GM18505 (cell line): ENCODE data around the gene TBC1D2.

Experiments used
- ATAC-seq: cut with Tn5 transposase; IDR thresholded peaks from one replicate; pipeline ENCODE4 v1.9.1; 2021; ENCODE audit not compliant: unreplicated experiment
- POLR2A ChIP-seq: IDR thresholded peaks from 4 replicates; pipeline ENCODE4 v1.6.1; 2011; ENCODE audit warnings: borderline replicate concordance; ENCODE audit not compliant: insufficient read depth, insufficient read length; ENCODE audit errors: extremely low read depth

Gene TBC1D2

DNA sequence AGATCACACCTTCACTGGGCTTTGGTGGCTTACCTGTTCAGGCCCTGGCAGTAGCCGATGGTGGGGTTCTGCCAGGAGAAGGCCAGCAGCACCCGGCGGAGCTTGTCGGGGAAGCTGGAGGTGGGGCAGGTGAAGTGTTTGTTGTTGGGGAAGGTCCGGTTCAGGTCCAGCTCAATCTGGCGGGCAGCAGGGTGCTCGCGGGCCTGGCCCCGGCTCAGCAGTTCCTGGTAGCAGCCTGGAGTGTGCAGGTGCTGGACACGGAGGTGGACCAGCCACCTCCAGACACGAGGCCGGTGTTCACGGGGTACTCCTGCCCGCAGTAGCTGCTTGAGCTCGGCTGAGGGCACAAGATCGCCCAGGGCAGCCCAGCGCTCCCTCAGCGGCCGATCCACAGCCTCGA, 46.8 kb downstream of the TBC1D2 start:
- no peak for TF ChIP-seq POLR2A
- ATAC-seq: no peak

- no peak for TF ChIP-seq POLR2A
- no peak for ATAC-seq
Measured at GRCh38 chr9:98207606-98208005, 47.8 kb downstream of the TBC1D2 start.

GRCh38 chr9:98206754-98207153, 48.7 kb downstream of the TBC1D2 start:
- TF ChIP-seq POLR2A: no peak
- no peak for ATAC-seq

GRCh38 chr9:98204692-98205091, 50.8 kb downstream of the TBC1D2 start:
- TF ChIP-seq POLR2A: no peak
- ATAC-seq: no peak

GRCh38 chr9:98203153-98203552, 52.3 kb downstream of the TBC1D2 start:
- no peak for TF ChIP-seq POLR2A
- ATAC-seq: no peak

DNA sequence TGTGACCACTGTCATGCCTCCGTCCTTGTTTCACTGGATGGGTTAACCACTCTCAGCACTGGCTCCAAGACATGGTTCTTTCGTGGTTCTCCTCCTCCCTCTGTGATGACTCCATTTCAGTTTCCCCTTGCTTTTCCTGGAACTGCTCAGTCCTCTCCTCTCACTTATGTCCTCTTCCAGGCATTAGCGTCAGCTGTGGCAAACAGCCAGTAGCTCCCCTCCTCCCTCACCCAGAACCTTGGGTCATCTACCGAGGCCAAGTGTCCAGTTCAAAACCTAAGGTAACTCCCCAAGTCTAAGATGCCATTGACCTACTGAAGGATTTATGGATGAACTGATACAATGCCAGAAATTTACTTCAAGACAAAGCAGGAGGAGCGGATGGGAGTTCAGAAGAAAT, 53.2 kb downstream of the TBC1D2 start:
- TF ChIP-seq POLR2A: no peak
- no peak for ATAC-seq

GRCh38 chr9:98201749-98202148, 53.7 kb downstream of the TBC1D2 start:
- no peak for ATAC-seq
- TF ChIP-seq POLR2A: no peak

GRCh38 chr9:98201102-98201501, 54.3 kb downstream of the TBC1D2 start:
- ATAC-seq: no peak
- no peak for TF ChIP-seq POLR2A

DNA sequence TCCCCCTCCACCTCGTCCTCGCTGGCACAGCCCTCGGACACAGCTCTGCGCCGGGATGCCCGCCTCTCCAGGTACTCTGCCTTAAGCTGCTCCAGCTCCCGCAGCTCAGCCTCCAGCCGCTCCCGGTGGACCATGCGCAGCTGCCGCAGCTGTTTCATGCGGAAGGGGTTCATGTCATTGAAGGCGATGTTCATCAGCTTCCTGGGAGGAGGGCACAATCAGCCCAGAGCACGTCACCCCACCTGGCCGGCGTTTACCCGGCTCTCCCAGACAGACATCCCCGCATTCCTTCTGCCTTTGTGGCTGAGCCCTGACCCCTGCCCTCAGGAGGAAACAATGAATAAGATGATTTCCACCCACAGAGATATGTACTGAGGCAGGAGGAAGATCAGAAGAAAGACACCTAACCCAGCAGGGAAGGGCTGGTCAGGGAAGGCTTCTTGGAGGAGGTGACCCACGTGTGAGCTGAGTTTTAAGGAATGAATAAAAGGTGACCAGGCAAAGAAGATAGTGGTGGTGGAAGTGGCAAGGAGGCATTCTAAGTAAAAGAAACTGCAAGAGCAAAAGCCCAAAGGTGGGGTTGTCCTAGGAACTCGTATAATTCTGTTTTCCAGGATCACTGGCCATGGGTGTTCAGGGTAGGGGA, 55.9 kb downstream of the TBC1D2 start:
- ATAC-seq: no peak
- TF ChIP-seq POLR2A: no peak

DNA sequence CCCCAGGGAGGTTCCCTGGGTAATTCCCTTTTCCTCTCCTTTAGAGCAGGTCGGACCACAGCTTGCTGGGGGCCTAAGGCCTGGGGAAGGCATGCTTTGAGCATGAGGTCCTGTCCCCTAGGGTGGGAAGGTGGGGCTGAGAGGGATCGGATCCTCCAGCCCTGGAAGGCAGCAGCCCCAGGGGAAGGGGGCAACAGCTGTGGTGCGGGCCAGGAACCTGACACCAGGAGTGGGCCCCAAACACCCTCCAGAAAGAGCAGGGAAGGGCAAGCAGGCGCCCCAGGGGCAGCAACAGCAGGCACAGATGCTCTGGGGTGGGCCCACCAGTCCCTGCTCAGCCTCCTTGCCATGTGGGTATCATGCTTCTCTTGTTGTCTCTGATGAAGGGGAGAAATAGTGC, 59.8 kb downstream of the TBC1D2 start:
- ATAC-seq: no peak
- TF ChIP-seq POLR2A: no peak

DNA sequence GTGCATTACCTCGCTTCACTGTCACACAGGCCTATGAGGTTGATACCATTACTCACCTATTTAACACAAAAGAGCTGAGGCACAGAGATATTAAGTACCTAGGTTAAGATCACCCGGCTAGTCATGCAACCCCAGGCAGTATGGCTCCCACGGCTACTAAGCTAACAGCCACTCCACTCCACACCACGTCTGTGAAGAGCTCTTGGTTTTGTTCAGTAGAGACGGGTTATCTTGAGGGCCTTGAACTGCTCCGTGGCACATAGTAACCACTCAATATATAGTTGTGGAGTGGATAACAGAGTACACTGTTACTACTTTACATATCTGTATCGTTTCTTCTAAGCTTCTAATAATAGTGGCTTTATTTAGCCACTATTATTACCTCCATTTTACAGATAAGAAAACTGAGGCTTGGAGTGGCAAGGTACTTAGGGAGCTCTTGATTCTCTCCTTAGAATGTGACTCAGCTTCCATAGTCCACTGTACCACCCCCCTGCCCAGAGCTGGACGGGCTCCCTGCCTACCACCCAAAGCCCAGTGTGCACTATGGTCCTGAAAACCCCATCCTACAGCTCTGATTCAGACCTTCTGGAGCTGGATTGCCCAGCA, 62.0 kb downstream of the TBC1D2 start:
- ATAC-seq: no peak
- TF ChIP-seq POLR2A: no peak

- no peak for TF ChIP-seq POLR2A
- peak; percentile 53 for ATAC-seq
Measured at GRCh38 chr9:98192503-98193335, 62.7 kb downstream of the TBC1D2 start, which contains the start of gene CORO2A. CORO2A (minus strand) TSS chr9:98192637; CDS start chr9:98157660, 34,977 bp downstream.

GRCh38 chr9:98191671-98192502, 63.6 kb downstream of the TBC1D2 start:
- no peak for ATAC-seq
- TF ChIP-seq POLR2A: no peak
